ENCODE measurements around the gene ACADSB.

The ACADSB gene

DNA sequence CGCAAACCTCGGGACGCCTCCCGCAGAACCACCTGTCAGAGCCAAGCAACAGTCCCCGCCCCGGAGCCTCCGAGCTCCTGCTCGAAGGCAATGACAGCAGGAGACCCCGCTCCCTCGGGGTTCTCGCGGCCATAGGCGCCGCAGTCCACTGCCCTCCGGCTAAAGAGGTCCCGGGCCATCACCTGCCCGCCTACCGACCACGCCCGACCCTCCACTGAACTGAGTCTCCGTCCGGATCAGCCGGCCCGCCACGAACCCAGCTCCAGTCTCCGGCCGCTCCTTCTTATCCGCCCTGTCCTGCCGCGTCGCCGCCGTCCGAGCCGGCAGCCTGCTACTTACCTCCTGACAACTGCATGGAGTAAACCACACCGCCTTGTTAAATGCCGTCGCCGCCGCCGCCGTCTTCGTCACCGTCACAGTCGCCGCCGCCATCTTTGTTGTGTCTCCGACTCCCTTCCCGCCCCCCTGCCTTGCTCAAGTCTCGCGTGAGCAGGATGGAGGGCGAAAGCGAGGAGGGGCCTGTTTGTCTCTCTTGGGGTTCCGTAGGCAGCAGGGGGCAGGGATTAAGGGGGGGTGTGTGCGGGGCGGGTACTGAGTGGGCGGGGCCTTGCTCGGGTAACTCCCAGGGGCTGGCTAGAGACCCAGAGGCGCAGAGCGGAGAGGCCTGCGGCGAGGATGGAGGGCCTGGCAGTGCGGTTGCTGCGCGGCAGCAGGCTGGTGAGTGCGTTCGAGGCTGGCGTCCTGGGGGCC, at the start of gene ACADSB, which contains the start of gene IKZF5:
ACADSB (plus strand) TSS at position 652 of the 750 bp plus-strand sequence; CDS start at position 676, 24 bp downstream.
IKZF5 (minus strand) TSS at position 441 of the 750 bp plus-strand sequence. CDS start 10,170 bp downstream, outside the sequence.
- DNase-seq (ENCODE audit: low spot score) = peak; percentile 97

GRCh38 chr10:122962405-122962804, 46.4 kb upstream of the ACADSB start:
- no peak for DNase-seq (ENCODE audit: low spot score)

- no peak for DNase-seq (ENCODE audit: low spot score)
Measured at GRCh38 chr10:122966879-122967278, 41.9 kb upstream of the ACADSB start.

GRCh38 chr10:122968698-122969097, 40.1 kb upstream of the ACADSB start:
- DNase-seq (ENCODE audit: low spot score) = no peak

DNA sequence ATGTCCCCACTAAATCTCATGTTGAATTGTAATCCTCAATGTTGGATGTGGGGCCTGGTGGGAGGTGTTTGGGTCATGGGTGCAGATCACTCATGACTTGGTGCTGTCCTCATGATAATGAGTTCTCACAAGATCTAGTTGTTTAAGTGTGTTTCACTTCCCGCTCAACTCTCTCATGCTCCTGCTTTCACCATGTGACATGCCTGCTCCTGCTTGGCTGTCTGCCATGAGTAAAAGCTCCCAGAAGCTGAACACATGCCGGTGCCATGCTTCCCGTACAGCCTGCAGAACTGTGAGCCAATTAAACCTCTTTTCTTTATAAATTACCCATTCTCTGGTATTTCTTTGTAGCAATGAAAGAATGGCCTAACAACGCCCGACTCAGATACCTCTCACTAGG, 34.8 kb upstream of the ACADSB start:
- DNase-seq (ENCODE audit: low spot score) = peak; percentile 18

- DNase-seq (ENCODE audit: low spot score) = no peak
Measured at GRCh38 chr10:122974543-122975064, 34.2 kb upstream of the ACADSB start.

DNA sequence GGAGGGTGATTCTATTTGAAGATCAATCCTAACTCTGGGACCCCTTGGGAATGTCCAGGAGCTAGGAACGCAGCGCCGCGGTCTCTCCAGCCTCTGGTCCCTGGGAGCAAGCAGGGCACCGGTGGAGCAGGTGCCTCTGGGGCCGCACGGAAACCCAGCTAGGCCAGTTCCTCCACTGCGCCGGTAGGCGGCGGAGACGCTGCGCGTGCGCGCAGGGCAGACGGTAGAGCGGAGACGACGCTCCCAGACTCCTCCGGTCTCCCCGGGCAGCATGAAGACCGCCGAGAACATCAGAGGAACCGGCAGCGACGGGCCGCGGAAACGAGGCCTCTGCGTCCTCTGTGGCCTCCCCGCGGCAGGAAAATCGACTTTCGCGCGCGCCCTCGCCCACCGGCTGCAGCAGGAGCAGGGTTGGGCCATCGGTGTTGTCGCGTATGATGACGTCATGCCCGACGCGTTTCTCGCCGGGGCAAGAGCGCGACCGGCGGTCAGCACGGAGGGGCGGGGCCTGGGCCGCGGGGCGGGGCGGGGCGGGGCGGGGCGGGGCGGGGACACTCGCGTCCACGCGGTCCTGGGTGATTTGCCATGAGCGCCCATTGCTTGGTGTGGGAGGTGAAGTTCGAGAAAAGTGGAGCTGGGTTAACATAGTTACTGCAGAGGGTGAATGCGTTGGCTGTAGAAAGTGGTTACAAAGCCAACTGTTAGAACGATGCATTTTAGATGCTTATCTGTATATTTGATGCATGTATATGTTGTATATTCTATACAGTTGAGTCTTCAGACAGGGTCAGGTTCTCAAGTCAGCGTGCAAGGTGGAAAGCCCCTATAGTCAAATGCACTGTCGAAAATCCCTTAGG, 28.4 kb upstream of the ACADSB start, which contains the start of gene PSTK:
PSTK (plus strand) TSS at position 193 of the 857 bp plus-strand sequence; CDS start at position 272, 79 bp downstream.
- DNase-seq (ENCODE audit: low spot score) = peak; percentile 91

GRCh38 chr10:122981066-122981464, 27.7 kb upstream of the ACADSB start:
- DNase-seq (ENCODE audit: low spot score) = peak; percentile 43

GRCh38 chr10:122983898-122984297, 24.9 kb upstream of the ACADSB start:
- DNase-seq (ENCODE audit: low spot score) = no peak

GRCh38 chr10:122984708-122985107, 24.1 kb upstream of the ACADSB start:
- DNase-seq (ENCODE audit: low spot score) = no peak

- DNase-seq (ENCODE audit: low spot score) = no peak
Measured at GRCh38 chr10:122986335-122986734, 22.5 kb upstream of the ACADSB start.

DNA sequence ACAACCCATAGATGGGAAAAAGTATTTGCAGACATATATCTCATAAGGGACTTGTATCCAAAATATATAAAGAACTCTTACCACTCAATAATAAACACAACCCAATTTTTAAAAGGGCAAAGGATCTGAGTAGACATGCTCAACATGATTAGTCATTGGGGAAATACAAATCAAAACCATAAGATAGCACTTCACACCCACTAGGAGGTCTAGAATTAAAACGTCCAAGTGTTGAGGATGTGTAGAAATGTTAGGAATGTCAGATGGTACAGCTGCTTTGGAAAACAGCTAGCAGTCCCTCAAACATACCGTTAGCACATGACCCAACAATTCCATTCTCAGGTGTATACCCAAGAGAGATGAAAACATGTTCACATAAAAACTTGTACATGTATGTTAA, 20.3 kb upstream of the ACADSB start:
- DNase-seq (ENCODE audit: low spot score) = no peak

GRCh38 chr10:122990278-122990677, 18.5 kb upstream of the ACADSB start:
- peak; percentile 28 for DNase-seq (ENCODE audit: low spot score)

DNA sequence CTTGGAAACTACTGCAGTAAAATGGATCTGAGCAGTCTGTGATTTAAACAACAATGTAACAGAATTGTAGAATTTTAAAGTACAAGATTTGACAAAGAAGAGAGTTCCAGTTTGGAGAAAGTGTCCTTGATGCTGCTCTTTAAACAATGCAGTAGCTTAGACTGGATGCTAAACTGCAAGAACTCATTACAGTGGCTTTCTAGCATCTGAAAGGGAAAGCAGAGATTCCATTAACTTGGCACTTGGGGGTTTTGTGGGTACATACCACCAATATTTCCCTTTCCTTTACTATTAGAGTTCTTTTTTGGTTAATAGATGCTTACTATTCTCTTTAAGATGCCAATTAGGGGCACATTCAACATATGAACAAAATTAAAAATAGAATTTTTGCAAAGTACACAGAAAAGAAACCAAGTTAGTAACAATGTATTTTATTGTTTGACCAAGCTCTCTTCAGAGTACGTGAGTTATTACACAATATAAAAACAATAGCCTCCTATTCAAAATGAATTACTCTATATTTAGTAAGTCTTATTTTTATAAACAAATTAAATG, 16.7 kb upstream of the ACADSB start:
- no peak for DNase-seq (ENCODE audit: low spot score)

- DNase-seq (ENCODE audit: low spot score) = no peak
Measured at GRCh38 chr10:122993797-122994336, 14.9 kb upstream of the ACADSB start.

- no peak for DNase-seq (ENCODE audit: low spot score)
Measured at GRCh38 chr10:122995936-122996335, 12.9 kb upstream of the ACADSB start.

- DNase-seq (ENCODE audit: low spot score) = no peak
Measured at GRCh38 chr10:122997864-122998263, 10.9 kb upstream of the ACADSB start.

DNA sequence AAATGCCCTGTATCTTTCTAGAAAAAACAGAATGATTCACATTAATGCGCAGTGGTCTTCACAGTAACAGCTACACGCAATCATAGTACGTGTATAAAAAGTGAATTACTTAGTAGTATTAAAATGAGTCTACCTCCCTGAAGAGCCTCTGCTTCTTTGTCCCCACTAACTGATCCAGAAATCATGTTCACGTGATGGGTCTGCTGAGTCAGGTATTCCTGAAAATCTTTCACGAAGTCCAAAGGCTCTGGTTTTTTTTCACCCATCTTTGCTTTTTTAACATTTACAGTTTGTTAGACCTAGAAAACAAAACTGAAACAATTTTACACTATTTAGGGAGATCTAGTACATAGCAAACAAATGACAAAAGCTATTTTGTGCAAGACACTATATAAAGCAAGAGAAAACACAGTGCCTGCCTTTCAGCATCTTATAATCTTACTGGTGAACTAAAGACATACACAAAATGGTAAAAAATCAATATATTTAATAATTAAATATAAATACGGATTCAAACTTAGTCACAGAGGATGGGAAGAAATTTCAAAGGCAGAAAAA, 10.4 kb upstream of the ACADSB start:
- no peak for DNase-seq (ENCODE audit: low spot score)

DNA sequence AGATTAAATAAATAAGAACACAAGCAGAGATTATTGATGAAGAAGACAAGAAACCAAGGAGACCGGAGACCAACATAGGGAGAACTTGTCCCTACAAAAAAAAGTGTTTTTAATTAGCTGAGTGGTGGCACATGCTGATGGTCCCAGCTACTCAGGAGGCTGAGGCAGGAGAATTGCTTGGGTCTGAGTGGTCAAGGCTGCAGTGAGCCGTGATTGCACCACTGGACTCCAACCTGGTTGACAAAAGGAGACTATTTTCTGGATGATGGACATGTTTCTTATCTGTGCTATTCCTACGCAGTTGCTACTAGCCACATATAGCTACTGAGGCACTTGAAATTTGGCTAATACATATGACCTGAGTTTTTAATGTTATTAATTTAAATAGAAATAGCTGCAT, 9.9 kb upstream of the ACADSB start:
- no peak for DNase-seq (ENCODE audit: low spot score)

- no peak for DNase-seq (ENCODE audit: low spot score)
Measured at GRCh38 chr10:122999347-122999746, 9.5 kb upstream of the ACADSB start.

GRCh38 chr10:123000155-123000554, 8.7 kb upstream of the ACADSB start:
- no peak for DNase-seq (ENCODE audit: low spot score)

- DNase-seq (ENCODE audit: low spot score) = no peak
Measured at GRCh38 chr10:123001370-123001769, 7.4 kb upstream of the ACADSB start.
